Left kidney (tissue), 2 donors: Measurements from ENCODE around the gene KCNN2. TPM values are rescaled to one million over a fixed set of nuclear protein-coding genes. Genes with fewer than 3 reads are reported as not detected.
"Not testable (repeated sequence)": the region's sequence is repeated elsewhere in the genome, so short reads cannot be mapped to it uniquely, and the experiment has no call there.

Experiments used
- DNase-seq: peaks from one replicate; pipeline ENCODE4 v3.0.0-alpha.2; 2013
- polyA plus RNA-seq: library from polyadenylated mRNA; unstranded; fragments of 120-200 nt; gene quantifications from one replicate; pipeline ENCODE4 v1.2.1, GENCODE V29; 2013; ENCODE audit not compliant: insufficient read length

KCNN2 gene
- polyA plus RNA-seq, 1 donor: 4.0 TPM

DNA sequence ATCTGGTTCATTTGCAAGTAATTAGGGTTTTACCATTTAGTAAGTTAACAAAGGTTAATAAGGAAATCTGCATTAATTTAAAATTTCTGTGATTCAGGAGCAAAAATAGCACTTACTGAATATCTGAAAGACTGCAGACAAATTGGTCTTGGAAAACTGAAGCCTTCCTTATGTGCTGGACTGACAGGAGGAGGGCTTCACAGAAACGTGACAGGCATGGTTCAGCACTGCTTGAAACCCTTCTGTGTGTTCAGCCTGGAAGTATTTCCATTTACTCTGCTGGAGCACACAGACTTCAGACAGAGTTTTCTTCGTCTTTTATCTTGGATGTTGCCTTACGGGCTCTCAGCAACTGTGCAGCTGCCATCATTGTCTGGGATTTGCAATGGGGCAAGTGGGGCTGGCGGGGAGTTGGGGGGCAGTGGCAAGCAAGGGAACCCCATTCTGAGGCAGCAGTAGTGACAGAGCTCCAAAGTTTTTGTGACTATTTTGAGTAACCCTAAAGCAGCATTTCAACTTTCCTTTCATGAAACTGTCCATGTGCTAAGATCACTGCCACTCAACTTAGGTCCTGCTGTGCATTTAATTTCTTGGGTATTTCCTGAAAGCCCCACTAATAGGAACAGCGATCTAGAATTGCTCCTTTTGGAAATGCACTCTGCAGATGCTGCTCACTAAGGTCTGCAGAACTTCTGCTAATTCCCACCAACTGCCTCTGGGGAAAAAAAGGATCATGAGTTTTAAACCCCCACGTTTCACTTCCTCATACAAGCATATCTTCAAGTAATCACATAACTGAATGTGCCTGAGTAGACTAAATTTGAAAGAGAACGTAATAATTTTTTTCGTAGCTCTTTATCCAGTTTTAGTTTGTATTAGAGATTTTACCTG lies 56.6 kb downstream of the KCNN2 start:
- DNase-seq: peak; percentile 5

DNA sequence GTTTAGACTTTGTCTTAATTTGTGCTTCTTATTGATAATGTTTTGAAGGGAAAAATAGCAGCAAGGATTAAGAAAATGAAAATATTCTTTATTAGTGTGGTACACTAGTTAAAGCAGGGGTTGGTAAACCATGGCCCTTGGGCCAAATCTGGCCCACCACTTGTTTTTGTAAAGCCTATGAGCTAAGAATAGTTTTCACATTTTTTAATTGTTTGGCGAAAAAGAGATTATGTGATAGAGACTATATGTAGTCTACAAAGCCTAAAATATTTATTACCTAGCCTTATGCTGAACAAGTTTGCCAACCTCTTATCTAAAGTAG lies 57.2 kb downstream of the KCNN2 start:
- DNase-seq: no peak

DNA sequence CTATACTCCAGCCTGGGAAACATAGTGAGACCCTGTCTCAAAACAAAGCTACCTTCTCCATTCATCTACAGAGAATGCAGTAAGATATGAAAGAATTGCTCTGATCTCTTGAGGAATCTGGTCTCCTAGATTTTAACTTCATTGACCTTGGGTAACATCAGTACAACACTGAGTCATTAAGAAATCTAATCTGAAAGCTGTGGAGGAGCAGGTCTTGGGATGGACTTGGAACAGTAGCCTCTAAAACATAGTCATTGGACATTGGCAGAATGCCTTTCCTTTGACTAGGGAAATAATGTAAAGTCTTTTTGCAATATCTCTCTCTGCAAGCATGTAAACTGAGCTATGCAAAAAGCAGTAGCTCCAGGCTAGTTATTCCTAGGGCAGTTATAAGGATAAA lies 58.1 kb downstream of the KCNN2 start:
- DNase-seq: no peak

DNA sequence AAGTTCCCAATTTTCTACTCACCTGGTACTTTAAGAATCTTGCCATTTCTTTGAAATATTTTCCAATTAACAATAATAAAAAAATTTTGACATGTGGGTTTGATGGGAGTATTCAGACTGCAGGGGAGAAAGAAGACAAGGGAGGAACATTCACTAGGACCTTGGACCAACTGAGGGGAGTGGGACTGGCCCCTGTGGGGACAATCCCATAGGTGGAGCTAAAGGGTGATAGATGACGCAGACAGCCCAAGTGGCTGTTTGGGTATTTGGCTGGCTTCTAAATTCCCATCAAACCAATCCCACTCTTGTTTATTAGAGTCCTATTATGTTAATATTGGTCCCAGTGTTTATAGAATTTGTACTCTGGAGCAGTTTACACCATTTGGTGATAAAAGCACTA lies 65.3 kb downstream of the KCNN2 start:
- DNase-seq: no peak

DNA sequence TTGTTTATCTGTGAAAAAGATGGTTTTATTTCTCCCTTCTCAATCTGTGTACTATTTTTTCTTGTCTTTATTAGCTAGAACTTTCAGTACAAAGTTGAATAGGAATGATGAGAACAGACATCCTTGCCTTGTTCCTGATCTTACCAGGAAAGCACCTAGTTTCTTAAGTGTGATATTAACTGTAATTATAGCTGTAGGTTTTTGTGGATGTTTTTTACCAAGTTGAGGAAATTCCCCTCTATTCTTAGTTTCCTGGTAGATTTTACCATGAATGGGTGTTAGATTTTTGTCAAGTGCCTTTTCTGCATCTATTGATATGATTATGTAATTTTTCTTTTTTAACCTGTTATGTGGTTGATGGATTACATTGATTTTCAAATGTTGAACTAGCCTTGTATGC lies 68.7 kb downstream of the KCNN2 start:
- DNase-seq: no peak

DNA sequence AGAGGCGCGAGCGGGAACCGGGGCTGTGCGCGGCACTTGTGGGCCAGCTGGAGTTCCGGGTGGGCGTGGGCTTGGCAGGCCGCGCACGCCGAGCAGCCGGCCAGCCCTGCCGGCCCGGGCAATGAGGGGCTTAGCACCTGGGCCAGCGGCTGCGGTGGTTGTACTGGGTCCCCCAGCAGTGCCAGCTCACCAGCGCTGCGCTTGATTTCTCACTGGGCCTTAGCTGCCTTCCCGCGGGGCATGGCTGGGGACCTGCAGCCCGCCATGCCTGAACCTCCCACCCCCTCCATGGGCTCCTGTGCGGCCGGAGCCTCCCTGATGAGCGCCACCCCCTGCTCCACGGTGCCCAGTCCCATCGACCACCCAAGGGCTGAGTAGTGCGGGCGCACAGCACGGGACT lies 70.8 kb downstream of the KCNN2 start:
- DNase-seq: not testable (repeated sequence)

DNA sequence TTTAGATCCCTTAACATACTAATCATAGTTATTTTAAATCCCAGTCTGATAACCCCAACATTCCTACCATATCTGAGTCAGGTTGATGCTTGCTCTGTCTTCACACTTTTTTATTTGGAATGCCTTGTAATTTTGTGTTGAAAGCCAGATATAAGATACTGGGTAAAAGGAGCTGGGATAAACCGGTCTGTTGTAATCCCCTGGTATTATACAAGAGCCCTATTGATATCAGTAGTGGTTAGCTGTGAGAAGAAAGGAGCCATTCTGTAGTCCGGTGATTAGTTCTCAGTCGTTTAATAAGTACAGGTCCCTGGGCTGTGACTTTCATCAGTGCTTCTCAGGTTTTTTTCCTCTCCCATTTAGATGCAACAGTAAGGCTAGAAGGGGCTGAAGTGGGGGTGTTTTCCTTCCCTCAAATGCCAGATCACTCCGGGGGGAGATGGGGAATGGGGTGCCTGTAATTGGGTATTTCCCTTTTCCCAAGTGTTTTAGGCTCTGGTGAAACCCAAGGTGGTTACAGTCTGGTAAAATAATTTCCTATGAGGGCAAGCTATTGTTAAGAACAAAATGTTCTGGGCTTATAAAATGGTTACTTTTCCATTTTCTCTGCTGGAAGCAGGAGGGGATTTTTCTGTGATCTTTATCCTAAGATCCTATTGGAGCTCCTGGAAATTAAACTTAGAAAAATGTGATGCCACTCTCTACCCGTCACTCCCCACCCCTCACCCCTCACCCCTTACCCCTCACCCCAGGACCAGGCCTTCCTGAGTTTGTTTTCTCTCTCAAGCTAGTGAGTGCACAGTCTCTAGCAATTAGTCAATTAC lies 72.7 kb downstream of the KCNN2 start:
- DNase-seq: no peak

DNA sequence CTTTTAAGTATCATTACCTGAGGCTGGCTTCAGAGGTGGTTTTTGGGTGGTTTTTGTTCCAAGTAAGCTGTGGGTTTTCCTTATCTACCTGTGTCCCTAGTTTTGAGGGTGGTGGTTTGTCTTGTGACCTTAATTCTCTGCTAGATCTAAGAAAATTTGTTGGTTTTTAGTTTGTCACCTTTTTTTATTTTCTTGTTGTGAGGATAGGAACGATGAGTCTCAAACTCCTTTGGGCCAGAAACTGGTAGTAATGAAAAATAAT lies 73.3 kb downstream of the KCNN2 start:
- DNase-seq: no peak

DNA sequence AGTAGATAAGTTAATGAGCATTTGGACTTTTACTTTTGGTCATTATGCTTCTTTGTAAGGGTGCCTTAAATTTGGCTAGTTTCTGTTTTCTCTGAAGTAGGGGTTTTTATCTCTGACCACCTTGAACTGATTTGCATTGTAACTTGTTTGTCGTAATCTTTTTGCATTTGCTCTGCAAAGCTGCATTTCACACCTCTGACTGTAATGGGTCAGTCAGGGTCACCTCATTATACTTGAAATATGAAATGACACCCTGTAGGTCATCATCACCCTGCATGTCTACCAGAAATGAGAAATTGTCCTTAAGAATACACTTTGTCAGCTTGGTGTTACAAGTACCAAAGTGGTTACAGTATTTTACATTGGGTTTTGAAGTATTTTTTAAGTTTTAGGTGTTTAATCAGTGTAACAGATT lies 74.0 kb downstream of the KCNN2 start:
- DNase-seq: no peak

DNA sequence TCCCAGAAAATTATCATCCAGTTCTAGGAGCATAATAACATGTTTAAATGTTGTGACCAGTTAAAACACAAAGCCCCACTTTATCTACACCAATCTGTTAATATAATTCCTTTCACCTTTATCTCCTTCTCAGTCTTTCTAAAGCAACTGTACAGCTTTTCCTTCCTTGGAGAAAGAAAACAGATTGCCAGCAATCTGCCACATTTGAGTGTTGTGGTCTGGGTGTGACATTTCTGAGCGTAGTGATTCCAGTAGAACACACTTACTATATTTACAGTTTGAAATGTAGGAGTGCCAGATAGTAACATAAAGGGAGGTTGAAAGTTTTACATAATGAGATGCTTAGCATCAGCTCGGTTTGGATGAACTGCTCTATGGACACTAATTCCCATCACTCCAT lies 76.1 kb downstream of the KCNN2 start:
- DNase-seq: no peak

DNA sequence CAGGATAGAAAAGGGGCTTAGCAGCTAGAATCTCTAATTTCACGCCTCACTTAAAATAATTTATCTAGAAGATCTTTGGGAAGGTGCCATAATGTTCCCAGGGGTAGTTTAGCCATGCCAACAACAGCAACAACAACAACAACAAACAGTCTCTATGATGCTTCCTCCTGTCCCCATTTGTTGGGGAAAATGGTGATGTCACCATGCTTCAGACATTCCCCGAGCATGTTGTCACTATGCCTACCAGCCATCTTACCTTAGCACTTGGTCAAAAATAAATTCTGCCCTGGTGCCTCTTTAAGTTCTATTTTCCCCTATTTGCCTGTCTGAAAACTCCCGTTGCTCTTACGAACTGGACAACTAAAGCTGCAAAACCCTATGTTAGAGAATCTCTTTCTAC lies 76.6 kb downstream of the KCNN2 start:
- no peak for DNase-seq

DNA sequence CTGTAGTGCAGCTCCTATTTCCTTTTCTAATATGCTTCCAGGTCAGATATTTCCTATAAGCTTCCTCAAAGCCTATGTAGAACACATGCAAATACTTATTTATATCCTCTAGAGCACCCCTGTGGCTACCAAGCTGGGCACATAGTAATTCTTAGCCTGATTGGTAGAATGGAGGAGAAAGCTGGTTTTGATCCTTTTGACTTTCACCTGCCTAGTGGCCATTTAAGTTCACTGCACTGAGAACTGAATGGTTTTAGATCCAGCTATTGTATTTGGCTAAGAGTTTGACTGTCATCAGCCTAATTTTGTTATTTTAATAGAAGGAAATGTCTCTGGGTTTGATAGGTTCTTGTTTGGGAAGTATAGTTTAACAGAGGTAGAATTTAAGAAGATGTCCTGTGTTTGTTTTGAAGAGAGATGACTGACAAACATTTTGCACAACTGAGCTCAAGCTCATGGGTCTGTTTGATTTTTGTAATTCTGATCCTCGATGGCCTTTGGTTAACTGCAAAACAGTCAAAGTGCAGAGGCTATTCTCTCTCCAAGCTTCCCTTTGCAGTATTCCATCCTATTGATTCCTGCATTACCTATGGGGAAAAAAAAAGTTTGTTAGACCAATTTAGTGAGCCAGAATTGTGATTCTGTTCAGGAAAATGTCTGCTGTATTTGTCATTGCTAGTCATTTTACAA lies 85.4 kb downstream of the KCNN2 start:
- no peak for DNase-seq

DNA sequence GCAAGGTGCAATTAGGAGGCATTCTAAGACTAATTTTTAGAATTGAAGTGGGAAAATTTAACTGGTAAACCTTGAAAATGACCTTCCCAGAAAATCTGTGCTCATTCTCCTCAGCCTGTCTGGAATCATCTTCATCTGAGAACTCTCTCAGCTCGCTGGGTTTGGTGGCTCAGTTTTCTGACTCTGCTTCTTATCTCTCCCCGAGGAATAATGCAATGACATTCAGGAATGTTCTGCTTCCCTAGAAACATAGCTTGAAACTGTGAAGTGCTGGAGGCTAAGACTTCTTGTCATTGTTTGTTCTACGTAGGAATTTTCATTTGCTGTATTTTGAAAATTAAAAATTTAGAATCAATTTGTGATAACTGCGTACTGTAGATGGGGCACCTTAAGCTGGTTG lies 86.6 kb downstream of the KCNN2 start:
- no peak for DNase-seq

DNA sequence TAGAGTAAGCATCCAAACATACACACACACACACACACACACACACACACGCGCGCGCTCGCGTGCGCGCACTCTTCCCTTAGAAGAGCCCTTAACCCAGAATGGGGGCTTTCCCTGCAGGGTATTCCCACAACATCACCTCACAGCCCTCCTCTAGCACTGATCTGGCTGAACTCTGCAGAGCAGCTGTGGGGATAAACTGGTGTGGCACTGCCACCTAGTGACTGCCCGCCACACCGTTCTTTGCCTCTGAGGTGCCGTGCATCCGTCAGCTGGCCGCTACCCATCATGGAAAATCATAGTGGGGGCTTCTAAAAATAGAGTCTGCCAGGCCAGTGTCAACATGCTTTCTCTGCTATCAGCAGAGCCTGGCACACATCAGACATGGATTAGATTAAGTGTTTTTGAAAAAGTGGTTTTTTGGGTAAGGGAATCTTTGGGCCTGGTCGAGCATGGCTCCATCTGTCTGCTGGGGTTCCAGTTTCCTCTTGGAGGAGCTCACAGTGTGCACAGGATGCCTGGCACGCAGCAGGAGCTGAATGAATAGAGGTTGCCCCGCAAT lies 88.1 kb downstream of the KCNN2 start:
- peak; percentile 60 for DNase-seq

DNA sequence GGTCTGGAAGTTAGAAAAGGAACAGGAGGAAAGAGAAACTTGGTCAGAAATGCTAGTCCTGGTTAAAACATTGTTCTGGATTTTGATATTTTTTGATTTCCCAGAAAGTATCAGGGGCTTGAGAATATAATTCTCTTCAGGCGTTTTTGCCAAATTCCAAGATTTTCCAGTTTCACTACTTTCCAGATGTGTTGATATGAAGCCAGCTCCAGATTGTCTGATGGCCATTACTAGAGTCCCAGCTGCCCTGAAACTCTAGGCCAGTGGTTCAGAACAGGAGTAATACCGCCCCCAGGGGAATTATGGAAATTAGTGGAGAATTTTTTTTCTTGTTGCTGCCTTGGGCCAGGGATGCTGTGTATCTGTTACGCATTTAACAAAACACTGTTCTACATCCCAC lies 88.6 kb downstream of the KCNN2 start:
- DNase-seq: no peak

DNA sequence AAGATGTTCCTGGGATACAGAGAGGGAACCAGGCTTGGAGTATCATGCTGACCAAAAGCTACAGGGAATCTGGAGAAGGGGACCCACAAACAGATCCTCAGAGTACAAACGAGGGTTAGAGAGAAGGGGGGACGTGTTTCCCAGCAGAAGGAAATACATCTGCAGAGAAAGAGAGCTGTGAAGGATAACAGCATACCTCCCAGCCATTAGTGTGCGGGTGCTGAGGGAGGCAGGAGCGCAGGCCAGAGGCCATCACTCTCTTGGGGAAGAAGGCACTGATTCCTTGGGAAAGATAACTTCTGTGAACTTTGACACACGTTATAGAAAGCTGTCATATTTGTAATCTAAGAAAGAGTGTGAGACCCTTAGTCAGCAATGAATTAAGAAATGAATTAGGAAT lies 96.9 kb downstream of the KCNN2 start:
- DNase-seq: no peak

DNA sequence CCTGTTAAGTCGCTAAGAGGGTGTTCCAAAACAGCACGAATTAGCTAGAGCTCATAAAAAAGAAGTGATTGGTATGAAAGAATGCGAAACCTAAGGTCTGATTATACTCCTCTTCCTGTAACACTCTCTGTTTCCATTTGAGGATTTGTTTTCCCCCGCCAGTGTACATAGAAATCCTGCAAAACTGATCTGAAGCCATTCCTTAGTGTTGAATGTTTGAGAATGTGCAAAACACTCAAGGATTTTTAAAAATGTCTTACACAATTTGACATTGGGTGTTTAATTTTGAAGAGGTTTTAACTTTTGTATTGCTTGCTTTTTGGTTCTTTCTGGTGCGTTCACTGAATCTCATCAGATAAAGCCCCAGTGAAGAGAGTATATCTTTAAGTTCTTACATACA lies 105.3 kb downstream of the KCNN2 start:
- DNase-seq: no peak

DNA sequence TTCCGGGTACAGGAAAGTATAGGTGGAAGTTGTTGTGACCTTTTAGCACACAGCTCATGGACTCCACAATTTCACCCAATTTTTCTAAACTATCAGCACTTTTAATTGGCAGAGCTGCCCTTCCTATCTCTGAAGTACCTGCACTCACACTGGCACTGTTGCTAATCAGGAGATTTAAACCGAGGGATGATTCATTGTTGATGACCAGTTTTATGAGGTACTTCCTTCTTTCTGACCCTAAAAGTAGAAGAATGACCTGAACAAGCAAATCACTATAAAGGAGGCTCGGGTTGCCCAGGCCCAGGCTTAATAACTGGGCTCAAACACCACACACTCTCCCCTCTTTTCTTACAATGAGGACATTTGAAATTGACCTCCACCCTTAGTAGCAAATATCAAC lies 105.9 kb downstream of the KCNN2 start:
- DNase-seq: no peak

DNA sequence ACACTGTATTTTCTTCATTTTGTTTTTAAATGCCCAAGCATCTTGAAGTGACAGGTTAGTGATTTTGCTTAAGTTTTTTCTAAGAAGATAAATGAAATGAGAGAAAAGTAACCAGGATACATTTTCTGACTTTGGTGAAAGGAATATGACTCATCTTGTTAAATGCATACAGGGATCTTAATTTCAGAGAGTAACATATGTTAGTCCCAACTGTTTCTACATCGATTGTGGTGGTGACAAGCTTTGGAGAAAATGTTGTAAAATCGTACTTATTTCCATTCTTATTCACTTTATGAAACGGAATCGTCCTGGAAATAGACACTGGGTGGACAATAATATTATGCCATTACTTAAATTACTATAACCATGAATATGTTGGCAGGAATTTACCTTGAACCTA lies 107.5 kb downstream of the KCNN2 start:
- DNase-seq: no peak

DNA sequence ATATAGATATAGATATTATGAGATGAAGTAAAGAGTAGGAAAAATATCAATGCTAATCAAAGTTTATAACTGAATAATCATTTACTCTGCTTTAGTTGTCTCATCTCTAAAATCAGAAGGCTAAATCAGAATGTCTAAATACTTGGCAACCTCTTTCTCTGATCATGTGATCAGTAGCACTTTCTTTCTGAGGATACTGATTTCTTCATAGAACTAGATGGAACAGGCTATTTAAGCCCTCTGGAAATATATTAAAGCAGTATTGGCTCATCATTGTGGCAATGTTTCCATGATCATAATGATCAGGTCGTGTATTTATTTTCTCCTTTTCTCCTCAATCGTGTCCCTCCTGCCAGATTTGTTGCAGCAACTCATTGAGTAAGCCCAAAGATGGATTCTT lies 109.7 kb downstream of the KCNN2 start:
- no peak for DNase-seq

DNA sequence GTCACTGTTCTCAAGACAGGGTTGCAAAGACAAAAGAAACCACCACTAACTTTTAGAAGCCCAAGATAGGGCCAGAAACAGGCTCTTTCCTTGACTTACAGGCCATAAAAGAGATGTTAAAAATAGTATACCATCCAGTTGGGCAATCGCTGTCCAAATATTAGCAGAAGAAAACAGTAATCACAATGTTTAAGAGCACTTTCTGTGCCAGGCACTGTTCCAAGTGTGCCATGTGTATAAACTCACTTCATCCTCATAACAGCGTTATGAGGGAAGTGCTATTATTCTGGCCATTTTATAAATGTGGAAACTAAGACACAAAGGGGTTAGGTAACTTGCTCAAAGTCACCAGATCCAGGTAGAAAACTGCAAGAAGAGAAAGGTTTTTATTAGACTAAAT lies 111.7 kb downstream of the KCNN2 start:
- DNase-seq: no peak

DNA sequence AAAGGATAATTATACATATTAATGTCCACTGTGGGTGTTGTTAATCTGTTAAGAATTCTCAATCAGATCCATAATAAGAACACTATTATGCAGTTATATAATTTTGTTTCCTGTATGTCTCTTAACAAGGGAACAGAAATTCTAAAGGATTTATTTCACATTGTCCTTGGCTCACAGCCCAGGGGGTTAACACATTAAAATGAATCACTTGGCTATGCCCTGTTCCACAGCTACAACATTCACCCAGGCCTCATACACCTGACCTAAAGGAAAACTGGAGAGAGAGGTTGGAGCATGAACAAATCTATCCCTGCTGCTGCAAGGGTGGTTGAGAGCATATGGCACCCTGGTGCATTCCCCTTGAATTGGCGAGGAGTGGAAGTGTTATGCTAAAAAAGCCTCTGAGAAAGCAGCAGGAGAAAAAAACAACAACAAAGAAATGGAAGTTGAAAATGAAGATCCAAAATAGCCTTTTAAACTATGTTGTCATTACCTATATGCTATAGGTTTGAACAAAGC lies 116.0 kb downstream of the KCNN2 start:
- DNase-seq: no peak

DNA sequence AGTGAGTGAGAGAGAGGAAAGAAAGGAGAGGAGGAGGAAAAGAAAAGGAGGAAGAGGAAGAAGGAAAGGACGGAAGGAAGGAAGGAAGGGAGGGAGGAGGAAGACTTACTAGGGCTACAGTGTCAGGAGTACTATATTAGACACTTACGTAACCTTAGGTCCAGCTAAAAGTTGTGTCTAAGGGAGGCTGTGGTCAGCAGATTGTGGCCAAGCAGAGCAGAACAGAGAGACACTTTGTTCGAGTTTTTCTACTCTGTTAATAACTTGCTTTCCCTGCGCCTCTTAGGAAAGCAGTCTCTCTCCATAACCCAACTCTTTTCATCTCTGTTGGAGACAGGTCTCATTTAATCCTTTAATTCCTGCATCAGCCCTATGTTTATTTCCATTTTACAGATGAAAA lies 138.9 kb downstream of the KCNN2 start:
- no peak for DNase-seq
